Uterus (tissue), 2 donors: Measurements from ENCODE around the gene MOG.

Experiments
- CTCF ChIP-seq, 4 experiments: fragments of 200-600 bp in 2 of 4; fragments of 450-650 bp in 2 of 4; sonication (generic) in 2 of 4; IDR thresholded peaks; one replicate each; pipeline ENCODE4 v1.5.1; 2016 to 2019; ENCODE audit warnings: antibody characterized with exemption in 4 of 4, mild to moderate bottlenecking in 2 of 4, moderate library complexity in 1 of 4
- POLR2A ChIP-seq, 2 donors: fragments of 450-650 bp; IDR thresholded peaks; one replicate each; pipeline ENCODE4 v1.6.1; 2016; ENCODE audit warnings: antibody characterized with exemption in 2 of 2, mild to moderate bottlenecking in 1 of 2, moderate library complexity in 1 of 2

GRCh38 chr6:29676981-29677601 lies 20.2 kb downstream of the MOG start:
- TF ChIP-seq CTCF (IDR thresholded peaks at IDR 0.05) (no peak), POLR2A (IDR thresholded peaks at IDR 0.05) (no peak)
